MM.1S (cell line): ENCODE data around the gene LRP6.

Experiments
- CTCF ChIP-seq: fragments of 300-600 bp; sonication (generic); IDR thresholded peaks from 2 replicates; pipeline ENCODE4 v1.5.1; 2016; ENCODE audit warnings: antibody characterized with exemption, low read length, mixed read lengths
- EZH2phosphoT487 ChIP-seq: fragments of 300-600 bp; sonication (generic); IDR thresholded peaks from 2 replicates; pipeline ENCODE4 v1.6.1; 2018; ENCODE audit warnings: antibody characterized with exemption, low read length

GRCh38 chr12:12267742-12268200, 927 bp upstream of the LRP6 start:
- TF ChIP-seq CTCF (no peak), EZH2phosphoT487 (no peak)
